A172 (cell line): ENCODE results near the gene RAPGEF4. TPM values are rescaled to one million over a fixed set of nuclear protein-coding genes. Genes with fewer than 3 reads are reported as not detected.
"Not testable (repeated sequence)": the region's sequence is repeated elsewhere in the genome, so short reads cannot be mapped to it uniquely, and the experiment has no call there.

Source experiments
- DNase-seq: peaks from one replicate; pipeline ENCODE4 v3.0.0-alpha.2; 2015; ENCODE audit warnings: low spot score
- total RNA-seq: library from RNA; depleted of rRNA; stranded (reverse); fragments of >200 nt; shearing (Covaris generic); gene quantifications from 2 replicates; pipeline ENCODE4 v1.2.3, GENCODE V29; 2014

Gene RAPGEF4
- total RNA-seq, 1 experiment from 2014 or later = not detected

DNA sequence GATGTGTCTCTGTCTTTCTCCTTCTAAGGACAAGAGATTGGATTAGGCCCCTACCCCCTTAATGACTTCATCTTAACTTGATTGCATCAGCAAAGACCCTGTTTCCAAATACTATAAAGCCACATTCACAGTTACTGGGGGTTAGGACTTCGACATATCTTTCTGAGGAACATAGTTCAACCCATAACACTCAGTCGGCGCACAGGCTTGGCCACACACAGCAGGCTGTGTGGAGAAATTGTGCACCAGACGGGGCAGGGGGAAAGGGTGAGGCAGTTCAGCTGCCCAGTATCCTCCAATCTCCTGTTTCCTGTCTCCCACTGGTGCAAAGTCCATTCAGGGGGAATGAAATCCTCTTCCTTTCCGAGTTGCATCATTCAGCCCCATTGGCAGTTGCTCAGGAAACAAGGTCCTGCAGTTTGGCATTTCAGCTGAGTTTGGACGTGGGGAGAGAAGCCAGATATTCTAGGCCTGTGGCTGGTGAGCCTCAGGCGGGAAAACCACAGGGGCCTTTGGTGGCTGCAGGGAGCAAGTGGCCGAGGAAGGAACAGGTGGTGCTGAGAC is 9.4 kb upstream of the RAPGEF4 start:
- DNase-seq = no peak

DNA sequence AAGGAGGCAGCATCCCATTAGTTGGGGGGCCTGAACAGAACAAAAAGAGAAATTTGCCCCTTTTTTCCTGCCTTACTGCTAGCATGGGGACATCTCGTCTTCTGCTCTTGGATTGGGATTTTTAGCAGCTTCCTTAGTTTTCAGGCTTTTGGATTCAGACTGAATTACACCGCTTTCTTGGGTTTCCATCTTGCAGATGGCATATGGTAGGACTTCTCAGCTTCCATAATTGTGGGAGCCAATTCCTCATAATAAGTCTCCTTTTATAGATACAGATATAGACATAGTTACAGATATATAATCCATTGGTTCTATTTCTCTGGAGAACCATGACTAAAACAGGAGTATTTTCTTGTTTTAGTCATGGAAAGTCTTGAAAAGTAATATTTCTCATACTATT is 5.2 kb upstream of the RAPGEF4 start:
- no peak for DNase-seq

DNA sequence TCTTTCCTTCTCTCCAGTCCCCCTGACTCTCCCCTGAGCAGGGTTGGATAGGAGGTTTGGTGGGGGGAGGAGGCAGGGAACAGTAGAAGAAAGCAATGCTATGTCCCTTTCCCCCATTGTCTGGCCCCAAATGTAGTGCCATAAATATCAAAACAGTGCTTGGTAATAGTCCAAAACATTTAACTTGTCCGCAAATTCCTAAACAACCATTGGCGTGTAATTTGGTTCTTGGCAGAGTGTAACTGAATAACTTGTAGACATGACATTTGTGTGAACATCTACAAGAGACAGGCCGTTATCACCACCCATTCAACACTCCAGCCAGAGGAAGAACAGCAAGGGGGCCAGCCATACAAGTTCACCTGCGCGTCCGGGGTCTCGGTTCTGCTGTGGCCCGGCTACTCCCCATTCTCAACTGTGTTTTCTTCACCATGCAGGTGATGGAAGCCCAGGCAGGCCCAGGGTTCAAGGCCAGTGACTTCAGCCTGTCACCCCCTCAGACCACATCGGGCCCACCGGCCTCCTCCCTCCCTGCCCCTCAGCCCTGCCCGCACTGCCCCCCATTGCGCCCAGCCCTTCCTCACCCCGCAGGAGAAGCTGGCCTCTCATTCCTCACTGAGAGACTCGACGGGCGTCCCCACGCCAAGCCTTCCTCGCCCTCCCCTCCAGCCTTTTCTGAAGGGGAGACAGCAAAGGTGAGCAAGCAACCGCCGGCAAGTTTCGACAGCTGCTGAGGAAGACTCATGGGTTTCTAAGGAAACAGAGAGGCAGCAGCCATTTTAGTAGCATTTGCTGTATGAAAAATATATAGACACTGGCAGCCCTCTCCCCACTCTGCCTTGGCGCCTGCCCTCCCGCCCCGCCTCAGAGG is 699 bp upstream of the RAPGEF4 start:
- DNase-seq = no peak

DNA sequence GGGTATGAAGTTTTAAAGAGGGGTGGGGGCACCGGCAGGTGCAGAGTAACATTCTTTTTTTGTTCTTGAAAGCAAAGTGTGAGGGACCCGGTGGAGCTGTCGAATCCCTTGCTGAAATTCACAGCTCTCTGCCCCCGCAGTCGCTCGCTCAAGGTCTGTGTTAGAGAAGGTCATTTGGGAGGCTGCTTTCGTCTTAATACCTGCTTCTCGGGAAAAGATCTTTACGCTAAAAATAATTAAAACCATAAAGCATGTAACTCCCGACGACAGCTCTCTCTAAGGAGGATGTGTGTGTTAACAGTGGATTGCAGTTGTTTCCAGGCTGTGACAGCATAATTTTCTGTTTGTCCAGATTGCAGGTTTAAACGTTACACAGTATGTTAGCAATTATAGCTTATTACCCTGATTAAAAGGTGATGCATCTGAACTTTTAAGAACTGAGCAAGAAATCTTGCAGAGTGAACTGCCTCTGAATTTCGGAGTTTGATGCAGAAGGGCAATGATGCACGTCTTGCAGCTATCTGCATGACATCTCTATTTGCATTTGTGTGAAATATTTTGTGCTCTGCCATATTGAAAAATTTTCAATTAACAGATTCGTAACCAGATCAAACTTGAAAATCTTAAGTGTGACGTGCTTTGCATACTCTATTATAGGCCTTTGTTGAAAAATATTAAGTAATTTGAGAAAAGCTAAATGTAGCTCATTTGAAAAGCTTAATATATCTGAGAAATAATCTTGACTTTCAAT is 954 bp downstream of the RAPGEF4 start:
- DNase-seq = no peak

DNA sequence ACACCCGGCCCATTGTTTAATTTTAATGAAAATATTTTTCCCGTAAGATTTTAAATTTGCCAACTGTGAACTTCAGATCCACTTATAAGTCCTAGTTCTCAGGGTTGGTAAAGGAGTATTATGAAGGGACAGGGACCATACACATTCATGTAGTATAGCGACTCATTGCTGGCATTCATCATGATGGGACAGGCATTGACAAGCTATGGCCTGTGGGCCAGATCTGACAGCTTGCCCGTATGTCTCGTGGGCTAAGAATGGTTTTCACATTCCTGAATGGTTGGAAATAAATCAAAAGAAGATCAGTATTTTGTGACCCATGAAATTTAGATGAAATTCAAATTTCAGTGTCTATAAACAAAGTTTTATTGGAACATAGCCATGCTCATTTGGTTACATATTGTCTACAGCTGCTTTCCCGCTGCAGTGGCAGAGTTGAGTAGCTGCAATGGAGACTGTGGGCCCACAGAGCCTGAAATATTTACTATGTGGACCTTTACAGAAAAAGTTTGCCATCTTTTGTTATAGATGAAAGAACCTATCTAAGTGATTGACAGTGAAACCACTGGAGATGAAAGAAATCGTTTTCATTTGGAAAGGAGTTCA is 4.1 kb downstream of the RAPGEF4 start:
- no peak for DNase-seq

DNA sequence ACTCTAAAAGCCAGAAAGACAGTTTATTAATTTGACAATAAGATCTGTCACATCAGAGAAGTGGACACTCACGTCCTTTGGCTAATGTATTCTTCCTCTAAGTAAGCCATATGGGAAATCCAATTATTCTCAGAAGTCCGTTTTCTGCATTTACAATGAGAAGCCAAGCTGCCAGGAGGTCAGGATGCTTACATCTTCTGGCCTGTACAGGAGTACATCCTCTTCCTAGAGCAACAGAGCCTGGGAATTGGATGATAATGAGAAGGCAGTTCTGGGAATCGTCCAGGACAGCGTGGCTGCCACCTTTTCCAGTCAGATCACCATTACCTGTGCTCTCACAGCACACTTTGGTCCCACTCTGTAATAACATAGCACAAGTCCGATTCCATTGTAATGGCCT is 5.2 kb downstream of the RAPGEF4 start:
- DNase-seq = no peak

DNA sequence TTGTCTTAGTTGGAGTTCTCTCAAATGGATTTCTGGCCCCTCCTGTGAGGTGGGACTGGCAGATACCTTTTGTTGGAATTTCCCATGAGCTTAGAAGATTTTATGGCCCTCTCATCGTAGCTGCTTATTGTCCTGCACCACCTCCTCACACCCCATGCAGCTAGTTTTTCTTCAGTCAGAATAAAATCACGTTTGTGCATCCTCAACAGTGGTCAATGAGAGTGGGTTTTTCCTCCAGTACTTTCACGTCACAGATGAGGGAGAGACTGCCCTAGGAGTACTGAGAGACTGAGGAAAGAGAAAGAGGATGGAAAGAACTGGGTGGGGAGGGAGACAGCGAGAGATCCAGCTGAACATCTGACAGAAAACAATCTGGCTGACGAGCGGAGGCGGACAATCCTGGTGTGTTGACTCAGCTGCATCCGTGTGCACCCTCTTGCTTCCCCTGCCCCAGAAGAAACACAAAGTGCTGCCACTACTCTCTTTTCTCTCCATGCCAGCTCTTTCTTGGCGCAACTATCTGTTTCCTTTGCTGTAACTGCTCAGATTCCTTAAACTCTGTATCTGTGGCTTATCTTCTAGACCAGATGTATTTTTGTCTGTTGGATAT is 7.4 kb downstream of the RAPGEF4 start:
- DNase-seq = no peak

DNA sequence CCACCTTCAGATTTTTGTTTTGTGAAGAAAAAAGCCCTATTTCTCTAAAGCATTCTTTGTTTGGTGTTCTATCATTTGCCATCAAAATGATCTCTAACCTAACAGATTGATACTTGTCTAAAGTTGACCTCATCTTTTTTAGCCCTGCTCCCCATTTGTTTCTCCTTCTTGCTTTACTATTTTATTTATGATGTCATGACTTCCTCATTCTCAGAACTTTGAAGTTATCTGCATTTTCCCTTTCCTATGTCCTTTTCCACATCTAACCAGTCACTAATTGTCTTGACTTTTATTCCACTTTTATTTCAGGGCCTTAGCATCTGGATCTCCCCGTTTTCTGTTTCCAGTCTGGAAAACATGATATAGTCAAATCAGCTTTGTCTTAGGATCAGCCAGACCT is 8.3 kb downstream of the RAPGEF4 start:
- no peak for DNase-seq

DNA sequence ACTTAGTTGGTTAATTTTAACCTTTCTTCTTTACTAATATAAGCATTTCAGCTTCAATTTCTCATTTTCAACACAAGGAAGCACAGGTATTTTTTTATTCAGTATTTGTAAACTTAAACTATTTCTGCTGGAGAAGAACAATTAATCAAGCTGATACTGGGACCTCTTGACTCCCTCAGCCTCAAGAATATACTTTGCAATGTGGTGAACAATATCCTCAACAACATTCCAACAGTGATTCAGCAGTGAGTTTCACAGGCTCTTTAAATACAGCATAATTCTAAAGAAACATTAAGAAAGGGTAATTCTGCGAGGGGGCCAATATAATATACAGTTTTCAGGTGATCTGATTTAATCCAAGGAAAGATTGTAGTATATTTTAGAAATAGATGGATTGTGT is 10.0 kb downstream of the RAPGEF4 start:
- peak; percentile 5 for DNase-seq

DNA sequence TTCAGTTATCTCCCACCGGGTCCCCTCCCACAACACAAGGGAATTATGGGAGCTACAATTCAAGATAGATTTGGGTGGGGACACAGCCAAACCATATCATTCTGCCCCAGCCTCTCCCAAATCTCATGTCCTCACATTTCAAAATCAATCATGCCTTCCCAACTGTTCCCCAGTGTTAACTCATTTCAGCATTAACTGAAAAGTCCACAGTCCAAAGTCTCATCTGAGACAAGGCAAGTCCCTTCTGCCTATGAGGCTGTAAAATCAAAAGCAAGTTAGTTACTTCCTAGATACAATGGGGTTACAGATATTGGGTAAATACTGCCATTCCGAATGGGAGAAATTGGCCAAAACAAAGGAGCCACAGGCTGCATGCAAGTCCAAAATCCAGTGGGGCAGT is 12.9 kb downstream of the RAPGEF4 start:
- not testable (repeated sequence) for DNase-seq

DNA sequence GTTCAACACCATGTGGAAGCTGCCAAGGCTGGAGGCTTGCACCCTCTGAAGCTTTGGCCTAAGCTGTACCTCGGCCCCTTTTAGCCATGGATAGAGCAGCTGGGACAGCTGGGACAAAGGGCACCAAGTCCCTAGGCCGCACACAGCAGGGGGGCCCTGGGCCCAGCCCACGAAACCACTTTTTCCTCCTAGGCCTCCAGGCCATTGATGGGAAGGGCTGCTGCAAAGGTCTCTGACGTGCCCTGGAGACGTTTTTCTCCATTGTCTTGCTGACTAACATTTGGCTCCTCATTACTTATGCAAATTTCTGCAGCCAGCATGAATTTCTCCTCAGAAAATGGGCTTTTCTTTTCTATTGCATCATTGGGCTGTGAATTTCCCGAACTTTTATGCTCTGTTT is 13.7 kb downstream of the RAPGEF4 start:
- no peak for DNase-seq

DNA sequence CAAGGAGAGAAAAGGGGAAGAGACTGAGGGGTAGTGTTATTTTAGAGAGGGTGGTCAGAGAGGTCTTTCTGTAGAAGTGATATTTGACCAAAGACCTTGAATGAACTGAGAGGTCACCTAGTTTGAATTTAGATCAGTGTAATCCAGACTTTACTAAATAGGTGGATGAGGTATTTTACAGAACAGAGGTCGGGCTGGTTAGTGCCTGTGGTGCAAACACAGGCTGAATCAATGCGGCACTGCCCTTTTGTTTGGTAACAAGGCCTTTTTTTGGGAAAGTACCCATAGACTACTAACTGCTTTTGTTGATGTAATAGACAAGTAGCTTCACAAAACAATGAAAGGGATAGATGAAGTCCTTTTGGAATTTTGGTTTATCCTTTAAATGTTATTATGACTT is 15.9 kb downstream of the RAPGEF4 start:
- no peak for DNase-seq

DNA sequence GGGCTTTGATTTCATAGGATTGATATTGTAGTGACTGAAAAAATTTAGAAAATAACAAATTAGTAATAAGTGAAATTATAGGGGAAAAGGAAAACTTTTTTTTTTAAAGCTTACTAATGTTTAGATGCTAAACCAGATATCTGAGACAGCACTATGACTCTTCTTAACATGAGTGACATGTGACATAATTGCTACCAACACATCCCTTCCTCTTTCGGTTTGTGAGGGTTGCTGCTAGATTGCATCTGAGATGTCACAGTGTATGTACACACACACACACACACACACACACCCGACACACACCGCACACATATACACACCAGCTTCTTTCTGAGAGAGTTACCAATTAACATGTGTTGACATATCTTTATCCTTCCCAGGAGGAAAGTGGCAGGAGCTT is 18.0 kb downstream of the RAPGEF4 start:
- no peak for DNase-seq

DNA sequence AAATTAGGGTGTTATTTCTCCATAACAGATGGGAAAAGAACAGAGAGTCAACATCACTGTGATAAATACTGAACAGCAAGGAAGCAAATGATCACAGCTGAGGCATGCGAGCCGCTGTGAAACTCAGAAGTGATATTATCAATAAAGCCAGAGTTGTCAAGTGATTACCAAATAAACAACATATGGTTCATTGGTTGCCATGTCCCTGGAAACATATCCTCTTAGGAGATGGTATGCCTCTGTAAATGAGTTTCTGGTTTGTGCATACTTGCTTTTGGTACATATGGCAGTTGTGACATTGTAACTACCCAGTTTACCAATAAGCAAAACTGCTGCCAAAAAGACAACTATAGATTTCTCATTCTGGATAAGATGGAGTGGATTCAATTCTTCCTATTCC is 23.8 kb downstream of the RAPGEF4 start:
- no peak for DNase-seq

DNA sequence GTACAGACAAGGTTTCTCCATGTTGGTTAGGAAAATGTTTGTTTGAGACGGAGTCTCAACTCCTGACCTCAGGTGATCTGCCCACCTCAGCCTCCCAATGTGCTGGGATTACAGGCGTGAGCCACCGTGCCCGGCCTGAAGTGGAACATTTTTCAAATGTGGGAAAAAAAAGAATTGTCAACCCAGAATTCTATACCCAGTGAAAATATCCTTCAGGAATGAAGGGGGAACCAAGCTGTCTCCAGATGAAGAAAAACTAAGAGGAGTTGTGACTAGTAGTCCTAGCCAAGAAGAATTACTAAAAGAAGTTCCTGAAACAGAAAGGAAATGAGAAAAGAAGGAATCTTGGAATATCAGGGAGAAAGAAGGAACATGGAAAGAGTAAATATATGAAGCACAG is 25.7 kb downstream of the RAPGEF4 start:
- DNase-seq = no peak

DNA sequence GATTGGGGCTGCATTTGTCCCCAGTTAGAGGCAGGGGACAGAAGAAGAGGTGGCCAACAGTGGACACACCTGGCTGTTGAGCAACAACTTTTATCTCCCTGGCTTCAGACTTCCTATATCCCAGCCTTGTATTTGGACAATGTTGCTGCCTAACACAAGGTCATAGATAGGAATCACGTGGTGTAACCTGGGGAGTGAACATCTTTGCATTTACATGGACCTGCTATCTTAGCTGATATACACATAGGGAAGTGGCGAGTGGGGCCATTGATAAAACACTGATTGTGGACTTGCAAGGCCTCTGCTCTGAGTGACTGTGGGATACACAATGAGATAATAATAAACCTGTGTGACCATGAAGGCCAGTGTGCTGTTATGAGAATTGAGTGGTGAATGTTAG is 26.9 kb downstream of the RAPGEF4 start:
- DNase-seq = no peak

DNA sequence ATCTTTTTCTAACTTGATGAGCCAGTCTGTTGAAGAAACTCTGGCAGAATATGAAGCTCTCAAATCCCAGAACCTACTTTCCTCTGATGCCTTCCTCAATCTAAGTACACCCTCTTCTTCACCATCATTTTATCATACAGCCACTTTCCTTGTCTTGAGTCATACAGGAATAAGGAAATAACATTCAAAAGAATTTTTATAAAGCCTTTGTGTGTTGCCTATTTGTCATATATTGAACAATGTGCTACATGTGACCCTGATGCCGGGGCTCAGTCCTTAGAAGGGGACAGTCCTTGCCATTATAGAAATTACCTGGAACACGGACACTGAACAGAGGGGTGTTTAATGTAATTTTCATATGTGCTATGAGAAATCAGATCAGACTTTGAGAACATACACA is 27.4 kb downstream of the RAPGEF4 start:
- DNase-seq = no peak

DNA sequence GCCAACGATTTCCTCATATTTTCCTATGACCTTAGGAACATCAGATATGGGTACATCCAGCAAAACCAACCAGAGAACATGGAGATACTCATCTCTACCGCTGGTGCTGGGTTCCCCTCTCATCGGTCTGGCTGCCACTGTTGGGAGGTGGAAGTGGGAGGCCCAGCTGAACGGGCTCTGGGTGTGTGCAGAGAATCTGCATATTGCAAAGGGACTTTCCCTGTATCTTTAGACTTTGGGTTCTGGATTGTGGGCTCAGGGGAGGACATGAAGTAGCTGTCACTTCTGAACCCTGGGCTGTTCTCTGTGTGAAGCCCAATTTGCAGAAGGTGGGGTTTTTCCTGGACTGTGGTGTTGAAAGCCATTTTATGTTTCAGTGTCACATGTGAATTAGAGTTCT is 30.0 kb downstream of the RAPGEF4 start:
- DNase-seq = no peak

DNA sequence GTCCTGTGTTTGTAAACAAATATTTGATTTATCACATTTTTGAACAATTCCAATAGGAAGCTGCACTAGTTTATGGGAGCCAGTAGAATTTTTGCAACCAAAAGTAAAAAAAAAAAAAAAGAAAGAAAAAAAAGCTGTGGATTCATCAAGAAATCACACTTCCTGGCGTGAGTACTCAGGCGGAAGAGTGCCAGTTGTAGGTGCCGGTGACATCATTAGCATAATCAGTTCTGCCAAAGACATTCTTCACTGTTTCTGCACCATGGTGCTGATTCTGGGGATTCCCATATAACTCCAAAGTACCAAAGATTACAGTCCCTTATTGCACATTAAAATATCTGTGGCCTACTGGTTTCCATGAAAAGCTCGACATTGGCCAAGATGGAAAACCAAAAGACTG is 32.8 kb downstream of the RAPGEF4 start:
- DNase-seq = no peak

DNA sequence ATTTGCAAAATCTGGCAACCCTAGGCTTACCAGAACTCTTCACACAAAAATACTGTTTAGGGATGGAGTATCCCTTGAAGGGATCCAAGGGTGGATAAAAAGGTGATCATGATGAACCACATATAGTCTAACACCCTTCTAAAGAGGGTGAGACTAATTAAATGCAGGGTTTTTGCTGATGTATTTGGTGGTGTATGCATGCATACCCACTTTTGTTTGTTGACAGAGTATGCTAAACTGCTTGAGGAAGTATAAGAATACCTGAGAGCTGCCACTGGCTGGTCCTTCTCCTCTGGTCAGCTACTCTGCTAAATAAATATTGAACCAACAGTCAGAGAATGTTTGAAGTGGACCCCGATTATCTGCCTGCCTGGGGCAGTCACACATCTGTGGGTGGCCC is 34.2 kb downstream of the RAPGEF4 start:
- DNase-seq = no peak

DNA sequence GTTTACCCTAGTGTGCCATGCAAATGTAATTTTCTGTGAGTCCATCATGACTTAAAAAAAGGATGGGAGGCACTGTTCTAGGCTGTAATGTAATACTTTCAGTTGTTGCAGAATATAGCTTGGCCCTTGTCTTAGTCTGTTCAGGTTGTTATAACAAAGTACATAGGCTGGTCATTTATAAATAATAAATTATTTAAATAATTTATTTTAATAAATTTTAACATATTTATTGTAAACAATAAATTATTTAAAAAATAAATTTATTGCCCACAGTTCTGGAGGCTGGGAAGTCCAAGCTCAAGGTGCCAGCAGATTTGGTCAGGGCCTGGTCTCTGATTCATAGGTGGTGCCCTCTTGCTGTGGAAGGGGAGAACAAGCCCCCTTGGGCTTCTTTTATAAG is 35.2 kb downstream of the RAPGEF4 start:
- DNase-seq = no peak

DNA sequence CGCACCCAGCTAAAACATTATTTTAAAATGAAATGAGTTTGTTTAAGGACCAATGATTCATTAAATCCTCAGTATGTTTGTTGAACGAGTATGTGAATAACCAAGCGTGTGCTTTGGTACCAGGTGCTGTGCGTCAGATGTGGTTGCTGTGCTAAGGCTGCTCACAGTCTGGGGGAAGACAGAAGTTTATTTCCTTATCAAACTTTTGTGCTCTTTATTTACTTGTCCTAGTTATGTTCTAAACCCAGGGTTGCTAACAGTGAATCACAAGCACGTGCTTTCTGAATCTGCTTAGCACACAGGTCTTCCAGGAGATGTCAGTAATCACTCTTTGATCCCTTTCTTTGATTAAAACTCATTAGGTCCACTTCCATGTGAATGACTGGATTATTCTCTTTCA is 37.0 kb downstream of the RAPGEF4 start:
- DNase-seq = no peak
